ENCODE data around the gene CCDC93.

GRCh38 chr2:117933884-117934354, 80.0 kb downstream of the CCDC93 start:
- TF ChIP-seq, protein P1, sequence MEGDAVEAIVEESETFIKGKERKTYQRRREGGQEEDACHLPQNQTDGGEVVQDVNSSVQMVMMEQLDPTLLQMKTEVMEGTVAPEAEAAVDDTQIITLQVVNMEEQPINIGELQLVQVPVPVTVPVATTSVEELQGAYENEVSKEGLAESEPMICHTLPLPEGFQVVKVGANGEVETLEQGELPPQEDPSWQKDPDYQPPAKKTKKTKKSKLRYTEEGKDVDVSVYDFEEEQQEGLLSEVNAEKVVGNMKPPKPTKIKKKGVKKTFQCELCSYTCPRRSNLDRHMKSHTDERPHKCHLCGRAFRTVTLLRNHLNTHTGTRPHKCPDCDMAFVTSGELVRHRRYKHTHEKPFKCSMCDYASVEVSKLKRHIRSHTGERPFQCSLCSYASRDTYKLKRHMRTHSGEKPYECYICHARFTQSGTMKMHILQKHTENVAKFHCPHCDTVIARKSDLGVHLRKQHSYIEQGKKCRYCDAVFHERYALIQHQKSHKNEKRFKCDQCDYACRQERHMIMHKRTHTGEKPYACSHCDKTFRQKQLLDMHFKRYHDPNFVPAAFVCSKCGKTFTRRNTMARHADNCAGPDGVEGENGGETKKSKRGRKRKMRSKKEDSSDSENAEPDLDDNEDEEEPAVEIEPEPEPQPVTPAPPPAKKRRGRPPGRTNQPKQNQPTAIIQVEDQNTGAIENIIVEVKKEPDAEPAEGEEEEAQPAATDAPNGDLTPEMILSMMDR (IDR thresholded peaks at IDR 0.05), result no peak
- TF ChIP-seq POLR2A (IDR thresholded peaks at IDR 0.05; ENCODE audit: low read depth), result no peak

All from esophagus muscularis mucosa (tissue), 3 donors.